HepG2 (cell line): ENCODE results near the gene ANKRD29. TPM values are rescaled to one million over a fixed set of nuclear protein-coding genes. Genes with fewer than 3 reads are reported as not detected.

ENCODE experiments used
- ATAC-seq: fragments of 200-7000 bp; cut with Tn5 transposase; 3 replicates; pipeline ENCODE4 v1.9.1; 2020; ENCODE audit warnings: mild to moderate bottlenecking, moderate library complexity
- BruUV-seq: library from RNA; stranded (reverse); fragments of 400-500 nt; replicated peaks from 2 replicates; lab custom pipeline; 2021; lab: Mats Ljungman, UMichigan
- CTCF ChIA-PET: fragments of 300-600 bp; formaldehyde crosslinking; extraction: SDS; loops from one replicate; lab custom pipeline; 2021; ENCODE audit warnings: low total read pairs, inconsistent platforms, low intra/inter-chr PET ratio; lab: Yijun Ruan, JAX
- POLR2A ChIA-PET: fragments of 350-600 bp; sonication (Branson Sonifier 250); formaldehyde crosslinking; loops from one replicate; lab custom pipeline; 2020; ENCODE audit warnings: antibody characterized with exemption, inconsistent platforms; lab: Yijun Ruan, JAX
- DNase-seq: peaks from one replicate; pipeline ENCODE4 v3.0.0-alpha.2; 2015; ENCODE audit warnings: low spot score
- FAIRE-seq: peaks from 3 replicates; lab custom pipeline; 2011; peaks lifted over from hg19 to GRCh38; lab: Jason Lieb, UNC
- H2AFZ ChIP-seq: one replicate; pipeline ENCODE4 v1.6.1; 2011; ENCODE audit warnings: low read length, inconsistent platforms
- H3K27ac ChIP-seq: fragments of 300-600 bp; 3 replicates; pipeline ENCODE4 v1.8.0; 2011; ENCODE audit warnings: mixed run types, mild to moderate bottlenecking, mixed read lengths, low read length, inconsistent platforms; ENCODE audit not compliant: insufficient read depth; ENCODE audit errors: extremely low read length
- H3K27me3 ChIP-seq, 2 experiments: fragments of 200-600 bp in 1 of 2; 2 replicates in 1 of 2; 3 replicates in 1 of 2; pipeline versions ENCODE4 v1.6.0 to v1.8.0; 2011; ENCODE audit warnings: low read length in 2 of 2, mild to moderate bottlenecking in 2 of 2, moderate library complexity in 2 of 2, inconsistent platforms in 1 of 2; ENCODE audit not compliant: insufficient read depth in 2 of 2, control insufficient read depth in 1 of 2
- H3K36me3 ChIP-seq, 2 experiments: fragments of 200-600 bp in 1 of 2; replicated peaks in 1 of 2; 2 replicates in 1 of 2; 3 replicates in 1 of 2; pipeline versions ENCODE4 v1.5.1 to v1.8.0; 2011; ENCODE audit warnings: low read length in 2 of 2, inconsistent platforms in 1 of 2; ENCODE audit not compliant: insufficient read depth in 2 of 2, control insufficient read depth in 1 of 2
- H3K4me1 ChIP-seq: 2 replicates; pipeline ENCODE4 v1.5.1; 2012; ENCODE audit warnings: low read length, inconsistent platforms; ENCODE audit not compliant: insufficient read depth
- H3K4me2 ChIP-seq: 2 replicates; pipeline ENCODE4 v1.6.0; 2011; ENCODE audit warnings: low read depth, low read length, inconsistent platforms
- H3K4me3 ChIP-seq, 3 experiments: fragments of 200-600 bp in 1 of 3; sonication (generic), shearing (Covaris generic) in 1 of 3; replicated peaks in 1 of 3; 2 replicates each; pipeline ENCODE4 v1.5.1; 2011 to 2016; ENCODE audit warnings: low read length in 3 of 3, inconsistent platforms in 2 of 3, low read depth in 2 of 3, mild to moderate bottlenecking in 2 of 3, control low read depth in 1 of 3, mixed read lengths in 1 of 3; ENCODE audit not compliant: insufficient read depth in 1 of 3
- H3K79me2 ChIP-seq: one replicate; pipeline ENCODE4 v1.6.1; 2011; ENCODE audit warnings: low read length, inconsistent platforms; ENCODE audit not compliant: insufficient read depth
- H3K9ac ChIP-seq: 2 replicates; pipeline ENCODE4 v1.6.0; 2011; ENCODE audit warnings: mild to moderate bottlenecking, low read depth, low read length, inconsistent platforms; ENCODE audit not compliant: insufficient read depth
- H3K9me3 ChIP-seq: 2 replicates; pipeline ENCODE4 v1.5.1; 2012; ENCODE audit warnings: mild to moderate bottlenecking, low read length
- H4K20me1 ChIP-seq: 2 replicates; pipeline ENCODE4 v1.6.0; 2011; ENCODE audit warnings: inconsistent platforms, mild to moderate bottlenecking, low read length, moderate library complexity; ENCODE audit not compliant: insufficient read depth
- BRD4 ChIP-seq: sonication (generic); formaldehyde crosslinking; IDR thresholded peaks from 2 replicates; pipeline ENCODE4 v1.4.0; 2020; ENCODE audit warnings: missing genetic modification reagents
- EEA1 ChIP-seq: sonication (generic); formaldehyde crosslinking; IDR thresholded peaks from 2 replicates; pipeline ENCODE4 v1.5.1; 2020; ENCODE audit warnings: mild to moderate bottlenecking, missing genetic modification reagents, borderline replicate concordance
- ERF ChIP-seq: IDR thresholded peaks from 2 replicates; pipeline ENCODE4 v1.6.1; 2018; ENCODE audit warnings: missing biosample characterization, missing genetic modification reagents
- KDM6A ChIP-seq: IDR thresholded peaks from 2 replicates; pipeline ENCODE4 v1.6.1; 2016; ENCODE audit warnings: low read depth
- MAZ ChIP-seq, 2 experiments: sonication (generic) in 1 of 2; formaldehyde crosslinking in 1 of 2; IDR thresholded peaks; 2 replicates each; pipeline versions ENCODE4 v1.5.0 to v1.6.1; 2012 to 2020; ENCODE audit warnings: low read depth in 2 of 2, mild to moderate bottlenecking in 2 of 2, borderline replicate concordance in 1 of 2, improper control_type of control experiment in 1 of 2, low read length in 1 of 2, missing genetic modification reagents in 1 of 2, moderate library complexity in 1 of 2
- RBFOX2 ChIP-seq: fragments of 200-400 bp; formaldehyde crosslinking; IDR thresholded peaks from 2 replicates; pipeline ENCODE4 v1.6.1; 2017; ENCODE audit warnings: low read depth, mild to moderate bottlenecking, low read length
- RBM22 ChIP-seq: fragments of 200-400 bp; formaldehyde crosslinking; optimal IDR thresholded peaks from 2 replicates; pipeline ENCODE3; 2017; ENCODE audit warnings: mild to moderate bottlenecking, low read length, moderate library complexity
- ZBTB8A ChIP-seq: sonication (generic); formaldehyde crosslinking; IDR thresholded peaks from 2 replicates; pipeline ENCODE4 v1.4.0; 2020; ENCODE audit warnings: mild to moderate bottlenecking, low read depth, missing genetic modification reagents, borderline replicate concordance
- ZKSCAN8 ChIP-seq: IDR thresholded peaks from 2 replicates; pipeline ENCODE4 v1.6.1; 2016; ENCODE audit warnings: borderline replicate concordance, missing genetic modification reagents, missing compliant biosample characterization
- ZNF629 ChIP-seq: sonication (generic); formaldehyde crosslinking; conservative IDR thresholded peaks from 2 replicates; pipeline ENCODE4 v1.5.0; 2020; ENCODE audit warnings: missing genetic modification reagents
- ZNF703 ChIP-seq: sonication (generic); formaldehyde crosslinking; IDR thresholded peaks from 2 replicates; pipeline ENCODE4 v1.5.1; 2020; ENCODE audit warnings: missing genetic modification reagents, mild to moderate bottlenecking, moderate library complexity, borderline replicate concordance
- ZNF768 ChIP-seq: sonication (generic); formaldehyde crosslinking; IDR thresholded peaks from 2 replicates; pipeline ENCODE4 v1.4.0; 2020; ENCODE audit warnings: missing genetic modification reagents
- WGBS: methylation state at CpG from one replicate; pipeline ENCODE4 v1.1.6; 2017; ENCODE audit warnings: low lambda C conversion rate; 5-methylcytosine and 5-hydroxymethylcytosine counted together
- in situ Hi-C: cut with HindIII; loops from 2 replicates; pipeline ENCODE4 v1.10.0; 2017; ENCODE audit warnings: low pct_unique_long_range_greater_than_20kb; ENCODE audit not compliant: extremely low pct_ligation_motif_present
- intact Hi-C: fragments of 100-400 bp; cut with micrococcal nuclease; formaldehyde crosslinking; loops from one replicate; pipeline ENCODE4 v1.10.0; 2022; ENCODE audit not compliant: unreplicated experiment
- polyA plus RNA-seq, 8 experiments: library from polyadenylated mRNA; depleted of rRNA in 3 of 8; stranded (reverse) in 7 of 8; unstranded in 1 of 8; fragments of >200 nt; fragmentation: Illumina TruSeq in 4 of 8; extraction: Trizol in 4 of 8; gene quantifications; 2 replicates each; pipeline versions ENCODE4 v1.2.1 to v1.2.3, GENCODE V29; 2011 to 2016; ENCODE audit warnings: low read depth in 4 of 8, missing spikeins in 1 of 8, mixed read lengths in 1 of 8; ENCODE audit not compliant: insufficient read depth in 1 of 8
- total RNA-seq, 5 experiments: library from RNA; depleted of rRNA; stranded (reverse); fragments of >200 nt; fragmentation: Illumina TruSeq; extraction: Trizol; gene quantifications; 2 replicates each; pipeline ENCODE4 v1.2.3, GENCODE V29; 2016; ENCODE audit warnings: low read depth in 1 of 5
- TF ChIP-seq, protein P1 (sequence below): IDR thresholded peaks from 2 replicates; pipeline ENCODE4 v1.6.1; 2016; ENCODE audit warnings: mild to moderate bottlenecking
- TF ChIP-seq, protein P2 (sequence below): sonication (generic); formaldehyde crosslinking; IDR thresholded peaks from 2 replicates; pipeline ENCODE4 v1.4.0; 2020; ENCODE audit warnings: mild to moderate bottlenecking, missing genetic modification reagents
- TF ChIP-seq, protein P3 (sequence below): sonication (generic); formaldehyde crosslinking; IDR thresholded peaks from 2 replicates; pipeline ENCODE4 v1.5.1; 2020; ENCODE audit warnings: mild to moderate bottlenecking, missing genetic modification reagents, borderline replicate concordance

Gene ANKRD29
- total and polyA plus RNA-seq, 2 of the 13 experiments (the other 11 are each of a cell fraction or from before 2014, with no cell fraction given), result not detected

DNA sequence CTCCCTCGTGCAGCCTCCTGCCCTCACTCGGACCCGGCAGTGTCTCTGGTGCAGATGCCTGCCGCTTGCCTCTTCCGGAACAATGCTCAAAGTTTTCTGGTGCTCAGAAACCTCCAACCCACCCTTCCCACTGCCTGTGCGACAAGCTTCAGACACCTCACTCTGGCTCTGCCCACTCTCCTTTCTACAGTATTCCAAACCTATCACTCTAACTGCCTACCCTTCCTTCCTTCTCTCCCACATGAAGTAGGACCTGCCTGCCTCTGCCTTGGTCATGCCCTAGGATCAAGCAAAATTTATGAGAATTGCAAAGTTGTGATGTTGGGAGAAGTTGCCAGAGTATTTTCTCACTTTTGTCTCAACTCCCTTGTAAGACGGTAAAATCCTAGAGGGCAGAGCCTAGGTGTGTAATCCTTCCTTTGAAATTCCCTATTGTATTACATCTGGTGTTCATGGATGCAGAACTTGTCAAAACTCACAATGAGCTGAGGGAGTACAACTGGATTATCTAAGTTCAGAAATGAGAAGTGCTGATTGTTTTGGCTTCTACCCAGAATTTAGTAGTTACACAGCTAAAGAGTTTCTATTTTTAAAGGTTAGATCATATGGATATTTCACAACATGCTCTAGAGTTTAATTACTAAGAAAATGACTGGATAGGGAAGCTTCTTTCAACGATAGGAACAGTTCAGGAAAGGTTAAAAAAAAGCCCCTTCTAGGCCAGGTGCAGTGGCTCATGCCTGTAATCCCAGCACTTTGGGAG, 83.6 kb downstream of the ANKRD29 start (continued):
- TF ChIP-seq, protein P1, sequence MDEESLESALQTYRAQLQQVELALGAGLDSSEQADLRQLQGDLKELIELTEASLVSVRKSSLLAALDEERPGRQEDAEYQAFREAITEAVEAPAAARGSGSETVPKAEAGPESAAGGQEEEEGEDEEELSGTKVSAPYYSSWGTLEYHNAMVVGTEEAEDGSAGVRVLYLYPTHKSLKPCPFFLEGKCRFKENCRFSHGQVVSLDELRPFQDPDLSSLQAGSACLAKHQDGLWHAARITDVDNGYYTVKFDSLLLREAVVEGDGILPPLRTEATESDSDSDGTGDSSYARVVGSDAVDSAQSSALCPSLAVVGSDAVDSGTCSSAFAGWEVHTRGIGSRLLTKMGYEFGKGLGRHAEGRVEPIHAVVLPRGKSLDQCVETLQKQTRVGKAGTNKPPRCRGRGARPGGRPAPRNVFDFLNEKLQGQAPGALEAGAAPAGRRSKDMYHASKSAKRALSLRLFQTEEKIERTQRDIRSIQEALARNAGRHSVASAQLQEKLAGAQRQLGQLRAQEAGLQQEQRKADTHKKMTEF (CRISPR knock-in tag), result no peak
- no peak for TF ChIP-seq EEA1 (CRISPR knock-in tag)
- TF ChIP-seq, protein P2, sequence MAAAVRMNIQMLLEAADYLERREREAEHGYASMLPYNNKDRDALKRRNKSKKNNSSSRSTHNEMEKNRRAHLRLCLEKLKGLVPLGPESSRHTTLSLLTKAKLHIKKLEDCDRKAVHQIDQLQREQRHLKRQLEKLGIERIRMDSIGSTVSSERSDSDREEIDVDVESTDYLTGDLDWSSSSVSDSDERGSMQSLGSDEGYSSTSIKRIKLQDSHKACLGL, result no peak
- TF ChIP-seq ERF (CRISPR knock-in tag), result no peak
- TF ChIP-seq ZBTB8A (CRISPR knock-in tag), result no peak
- TF ChIP-seq ZNF768 (CRISPR knock-in tag), result no peak
- TF ChIP-seq, all 625 proteins: peak for 0

DNA sequence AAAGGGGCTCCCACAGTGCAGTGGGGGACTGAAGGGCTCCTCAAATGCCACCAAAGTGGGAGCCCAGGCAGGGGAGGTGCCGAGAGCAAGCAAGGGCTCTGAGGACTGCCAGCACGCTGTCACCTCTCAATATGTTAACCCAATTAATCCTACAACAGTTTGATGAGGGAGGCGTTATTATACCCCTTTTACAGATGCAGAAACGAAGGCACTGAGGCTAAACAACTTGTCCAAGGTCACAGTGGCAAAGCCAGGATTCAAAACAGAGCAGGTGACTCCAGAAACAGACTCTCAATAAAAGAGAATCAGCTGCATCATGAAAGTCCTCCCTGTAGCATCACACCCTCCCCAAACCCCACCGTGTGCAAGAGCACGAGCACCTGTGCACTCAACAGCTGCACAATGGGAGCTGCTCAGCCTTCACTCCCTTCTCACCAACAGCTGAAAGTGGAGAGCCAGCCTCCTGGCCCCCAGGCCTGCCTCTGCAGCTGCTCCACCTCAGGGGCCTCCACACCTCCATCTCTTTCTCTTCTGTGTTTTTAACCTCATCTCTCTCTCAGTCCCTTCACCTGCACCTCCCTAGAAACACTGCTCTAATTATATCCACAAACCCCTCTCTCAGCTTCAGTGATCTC, 84.5 kb downstream of the ANKRD29 start:
- H3K4me1 ChIP-seq, result peaks cover 84% of the 10 kb centered on the region
- no peak for FAIRE-seq
- no peak overlapping the region for H2AFZ ChIP-seq
- BruUV-seq, result no TSS peak
- intact Hi-C loops (no loop called here), in situ Hi-C loops (no loop called here)
- no peak overlapping the region for H3K9ac ChIP-seq
- H3K27me3 ChIP-seq, result no peaks in the 10 kb centered on the region
- peaks cover 16 to 43% of the 10 kb centered on the region in 2 experiments for H3K36me3 ChIP-seq
- H3K27ac ChIP-seq, result no peak overlapping the region
- H4K20me1 ChIP-seq, result peaks cover 45% of the 10 kb centered on the region
- CTCF ChIA-PET, result no interaction called here
- 94% methylated on average over 6 of the region's 6 CpGs for WGBS
- POLR2A ChIA-PET, result interaction anchor here (1.9 kb wide), 1 partner anchor 8 kb away, joined by 7 read pairs; no protein-coding TSS in a partner anchor
- H3K4me3 ChIP-seq, result no peak overlapping the region
- DNase-seq, result no peak
- H3K79me2 ChIP-seq, result peaks cover 78% of the 10 kb centered on the region
- no peaks in the 10 kb centered on the region for H3K9me3 ChIP-seq
- no peak overlapping the region for H3K4me2 ChIP-seq
- no peak; the same call in 2 of the 3 replicates for ATAC-seq
- TF ChIP-seq ZNF703 (no peak), ZNF629 (CRISPR knock-in tag) (peak; percentile 78), ZKSCAN8 (no peak), BRD4 (no peak), RBFOX2 (peak; percentile 55), RBM22 (peak; percentile 32), MAZ (IDR thresholded peaks at IDR 0.05; ENCODE audit: borderline replicate concordance, low read depth, low read length) (no peak), MAZ (CRISPR knock-in tag; IDR thresholded peaks at IDR 0.05; ENCODE audit: low read depth) (no peak), KDM6A (CRISPR knock-in tag) (no peak)
- TF ChIP-seq, protein P3, sequence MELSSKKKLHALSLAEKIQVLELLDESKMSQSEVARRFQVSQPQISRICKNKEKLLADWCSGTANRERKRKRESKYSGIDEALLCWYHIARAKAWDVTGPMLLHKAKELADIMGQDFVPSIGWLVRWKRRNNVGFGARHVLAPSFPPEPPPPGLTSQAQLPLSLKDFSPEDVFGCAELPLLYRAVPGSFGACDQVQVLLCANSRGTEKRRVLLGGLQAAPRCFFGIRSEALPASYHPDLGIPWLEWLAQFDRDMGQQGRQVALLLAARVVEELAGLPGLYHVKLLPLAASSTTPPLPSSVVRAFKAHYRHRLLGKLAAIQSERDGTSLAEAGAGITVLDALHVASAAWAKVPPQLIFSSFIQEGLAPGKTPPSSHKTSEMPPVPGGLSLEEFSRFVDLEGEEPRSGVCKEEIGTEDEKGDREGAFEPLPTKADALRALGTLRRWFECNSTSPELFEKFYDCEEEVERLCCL (CRISPR knock-in tag), result no peak
